Endothelial cell of umbilical vein (primary cell): Measurements from ENCODE around the gene ERO1A. TPM values are rescaled to one million over a fixed set of nuclear protein-coding genes. Genes with fewer than 3 reads are reported as not detected.

Experiments used
- BruUV-seq: library from RNA; stranded (reverse); fragments of 400-500 nt; replicated peaks from 2 replicates; lab custom pipeline; 2021; lab: Mats Ljungman, UMichigan
- CTCF ChIA-PET: fragments of 300-600, 350-600 bp; sonication (Branson Sonifier 250); formaldehyde crosslinking; loops from one replicate; lab custom pipeline; 2021; ENCODE audit warnings: antibody characterized with exemption, inconsistent platforms; lab: Charles Lee
- POLR2A ChIA-PET: fragments of 300-600, 350-600 bp; sonication (Branson Sonifier 250); formaldehyde crosslinking; loops from one replicate; lab custom pipeline; 2021; ENCODE audit warnings: antibody characterized with exemption, inconsistent platforms; lab: Charles Lee
- DNase-seq: peaks from one replicate; pipeline ENCODE4 v3.0.0-alpha.2; 2011; ENCODE audit warnings: low read depth, low spot score
- FAIRE-seq: peaks from 2 replicates; lab custom pipeline; 2011; peaks lifted over from hg19 to GRCh38; lab: Jason Lieb, UNC
- H2AFZ ChIP-seq: 2 replicates; pipeline ENCODE4 v1.6.0; 2012; ENCODE audit warnings: low read depth, low read length, control low read depth, inconsistent platforms
- H3K27ac ChIP-seq: 2 replicates; pipeline ENCODE4 v1.5.1; 2011; ENCODE audit warnings: low read depth, mild to moderate bottlenecking, control low read depth, low read length, moderate library complexity; ENCODE audit not compliant: insufficient read depth
- H3K27me3 ChIP-seq, 2 experiments: 2 replicates each; pipeline versions ENCODE4 v1.6.0 to v1.6.1; 2011; ENCODE audit warnings: low read length in 2 of 2, mixed read lengths in 1 of 2; ENCODE audit not compliant: control insufficient read depth in 2 of 2, insufficient read depth in 2 of 2
- H3K36me3 ChIP-seq, 2 experiments: 2 replicates in 1 of 2; 3 replicates in 1 of 2; pipeline ENCODE4 v1.5.1; 2011; ENCODE audit warnings: low read length in 2 of 2, mild to moderate bottlenecking in 1 of 2, moderate library complexity in 1 of 2; ENCODE audit not compliant: control insufficient read depth in 2 of 2, insufficient read depth in 2 of 2; ENCODE audit errors: extremely low read depth in 1 of 2
- H3K4me1 ChIP-seq: 3 replicates; pipeline ENCODE4 v1.5.1; 2011; ENCODE audit warnings: mild to moderate bottlenecking, low read length; ENCODE audit not compliant: control insufficient read depth, insufficient read depth; ENCODE audit errors: extremely low read depth
- H3K4me2 ChIP-seq: 2 replicates; pipeline ENCODE4 v1.6.1; 2011; ENCODE audit warnings: low read length, control low read depth, mixed read lengths; ENCODE audit not compliant: insufficient read depth
- H3K4me3 ChIP-seq, 3 experiments: fragments of 200-600 bp in 1 of 3; sonication (generic), shearing (Covaris generic) in 1 of 3; replicated peaks in 1 of 3; 2 replicates each; pipeline ENCODE4 v1.5.1; 2011 to 2016; ENCODE audit warnings: control low read depth in 3 of 3, low read length in 3 of 3, mild to moderate bottlenecking in 2 of 3, inconsistent platforms in 1 of 3, low read depth in 1 of 3, moderate library complexity in 1 of 3; ENCODE audit not compliant: insufficient read depth in 1 of 3
- H3K79me2 ChIP-seq: 2 replicates; pipeline ENCODE4 v1.6.0; 2012; ENCODE audit warnings: low read length, inconsistent platforms; ENCODE audit not compliant: control insufficient read depth, insufficient read depth
- H3K9ac ChIP-seq: replicated peaks from 2 replicates; pipeline ENCODE3; 2011; ENCODE audit warnings: low read length, control low read depth; ENCODE audit not compliant: insufficient read depth; ENCODE audit errors: extremely low read depth
- H3K9me1 ChIP-seq: replicated peaks from 3 replicates; pipeline ENCODE4 v1.6.0; 2011; ENCODE audit warnings: mild to moderate bottlenecking, low read length; ENCODE audit not compliant: control insufficient read depth, insufficient read depth; ENCODE audit errors: extremely low read depth
- H3K9me3 ChIP-seq: replicated peaks from 2 replicates; pipeline ENCODE4 v1.5.1; 2012; ENCODE audit warnings: low read length, inconsistent platforms; ENCODE audit not compliant: control insufficient read depth, insufficient read depth
- H4K20me1 ChIP-seq: replicated peaks from 2 replicates; pipeline ENCODE3; 2011; ENCODE audit warnings: mild to moderate bottlenecking, low read length; ENCODE audit not compliant: control insufficient read depth, insufficient read depth; ENCODE audit errors: extremely low read depth
- CTCF ChIP-seq, 2 donors: IDR thresholded peaks; 1 replicate in 1 of 2; 2 replicates in 1 of 2; pipeline ENCODE4 v1.5.1; 2011; ENCODE audit warnings: low read length in 2 of 2, mild to moderate bottlenecking in 2 of 2, moderate library complexity in 2 of 2, control low read depth in 1 of 2, inconsistent platforms in 1 of 2, low read depth in 1 of 2; ENCODE audit not compliant: insufficient read depth in 1 of 2; ENCODE audit errors: extremely low read depth in 1 of 2
- EZH2 ChIP-seq: IDR thresholded peaks from 2 replicates; pipeline ENCODE4 v1.6.1; 2012; ENCODE audit warnings: borderline replicate concordance, low read depth, mild to moderate bottlenecking, moderate library complexity, low read length, inconsistent platforms; ENCODE audit not compliant: severe bottlenecking
- FOS ChIP-seq: IDR thresholded peaks from 2 replicates; pipeline ENCODE4 v1.6.1; 2011; ENCODE audit warnings: mild to moderate bottlenecking, low read length, moderate library complexity, borderline replicate concordance; ENCODE audit not compliant: insufficient read depth
- GATA2 ChIP-seq: IDR thresholded peaks from 2 replicates; pipeline ENCODE4 v1.7.0; 2011; ENCODE audit warnings: low read depth, mild to moderate bottlenecking, moderate library complexity, mixed read lengths, low read length; ENCODE audit not compliant: insufficient read length, insufficient read depth
- JUN ChIP-seq: IDR thresholded peaks from 2 replicates; pipeline ENCODE4 v1.6.1; 2011; ENCODE audit warnings: borderline replicate concordance, low read depth; ENCODE audit not compliant: insufficient read length, insufficient read depth
- MAX ChIP-seq: IDR thresholded peaks from 2 replicates; pipeline ENCODE4 v1.6.1; 2011; ENCODE audit not compliant: insufficient read depth, insufficient read length
- MYC ChIP-seq: IDR thresholded peaks from one replicate; pipeline ENCODE4 v1.6.1; 2011; ENCODE audit warnings: mild to moderate bottlenecking, low read depth, low read length
- POLR2A ChIP-seq: IDR thresholded peaks from 2 replicates; pipeline ENCODE4 v1.6.1; 2012; ENCODE audit warnings: low read depth, mild to moderate bottlenecking, control low read depth, low read length
- POLR2AphosphoS5 ChIP-seq: IDR thresholded peaks from 2 replicates; pipeline ENCODE4 v1.6.1; 2012; ENCODE audit warnings: low read depth, mild to moderate bottlenecking, control low read depth, low read length, moderate library complexity; ENCODE audit not compliant: insufficient read depth
- dilution Hi-C: fragments of 300-500 bp; cut with MboI; formaldehyde crosslinking; loops from one replicate; pipeline ENCODE4 v1.15.0; 2019; ENCODE audit warnings: low sequenced_read_pairs; ENCODE audit not compliant: extremely low pct_ligation_motif_present
- intact Hi-C: fragments of 100-400 bp; cut with micrococcal nuclease; formaldehyde crosslinking; loops from one replicate; pipeline ENCODE4 v1.10.0; 2022
- polyA plus RNA-seq, 4 experiments: library from polyadenylated mRNA; depleted of rRNA in 3 of 4; stranded (reverse) in 3 of 4; unstranded in 1 of 4; fragments of >200 nt; gene quantifications; 2 replicates each; pipeline versions ENCODE4 v1.2.1 to v1.2.3, GENCODE V29; 2011 to 2012; ENCODE audit warnings: missing spikeins in 1 of 4
- total RNA-seq: library from RNA; stranded (reverse); gene quantifications from 2 replicates; pipeline ENCODE4 v1.2.3, GENCODE V29; 2021

ERO1A gene
- total and polyA plus RNA-seq, 2 donors (not counting 3 experiments of a cell fraction or from before 2014, with no cell fraction given) = 20.7 to 71.4 TPM

- Histone ChIP-seq H3K4me3 (no peak overlapping the region), H2AFZ (no peak overlapping the region), H3K4me2 (no peak overlapping the region), H4K20me1 (no peaks in the 10 kb centered on the region), H3K27me3 (no peaks in the 10 kb centered on the region), H3K79me2 (peaks cover 4% of the 10 kb centered on the region), H3K4me1 (no peaks in the 10 kb centered on the region), H3K27ac (no peak overlapping the region), H3K36me3 (peaks cover 18 to 33% of the 10 kb centered on the region in 2 experiments), H3K9me1 (no peaks in the 10 kb centered on the region), H3K9me3 (no peaks in the 10 kb centered on the region), H3K9ac (no peak overlapping the region)
- no peak for DNase-seq
- dilution Hi-C loops = no loop called here
- ChIA-PET CTCF (interaction anchor here (1.6 to 3.2 kb wide), 3 partner anchors 13 to 330 kb away, joined by 3 to 13 read pairs (median 11); no protein-coding TSS in a partner anchor), POLR2A (no interaction called here)
- TF ChIP-seq POLR2AphosphoS5 (no peak), CTCF (IDR thresholded peaks at IDR 0.05; ENCODE audit: extremely low read depth in 1 of 2, insufficient read depth in 1 of 2, low read depth in 1 of 2, low read length in 2 of 2) (no peak), FOS (no peak), EZH2 (no peak), GATA2 (no peak), POLR2A (no peak), JUN (no peak), MAX (no peak), MYC (no peak)
- intact Hi-C loops = no loop called here
- FAIRE-seq = no peak
- BruUV-seq = no TSS peak
These were observed 28.9 kb upstream of the ERO1A start for GRCh38 chr14:52724360-52724644.
